Measurements from ENCODE around the gene ONECUT3.
A peak's percentile ranks its signal among the peaks of the same experiment; 100 is the strongest.

The ONECUT3 gene

DNA sequence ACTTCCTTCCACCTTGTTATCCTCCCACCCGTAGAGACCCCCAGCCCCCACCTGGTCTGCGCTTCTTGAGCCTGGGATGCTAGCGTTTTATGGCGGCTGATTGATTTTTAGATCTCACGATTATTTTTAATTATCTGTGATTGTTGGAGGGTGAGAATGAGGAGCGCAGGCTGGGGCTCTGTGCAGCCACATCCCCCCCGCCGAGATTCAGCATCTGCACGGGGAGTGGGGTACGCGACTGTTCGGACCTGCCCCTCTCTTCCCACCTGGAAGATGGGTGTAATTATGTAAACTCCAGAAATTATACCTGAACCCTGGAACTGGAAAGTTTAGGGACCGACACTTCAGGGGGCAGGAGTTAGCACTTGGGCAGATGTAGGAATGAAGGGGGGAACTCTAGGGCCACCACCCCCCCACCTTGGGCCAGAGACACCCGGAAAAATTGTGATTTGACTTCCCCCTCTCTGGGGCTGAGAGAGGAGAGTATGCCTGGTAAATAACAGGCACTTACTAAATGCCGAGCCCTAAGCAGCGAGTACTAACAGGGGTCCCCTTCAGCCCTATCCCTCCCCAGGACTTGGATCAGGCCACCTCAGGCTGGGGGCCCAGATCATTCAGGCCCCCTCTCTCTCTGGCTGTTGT is 1.8 kb upstream of the ONECUT3 start:
- Histone ChIP-seq H3K36me3 (ENCODE audit: control insufficient read depth, insufficient read depth, low read length) (no peaks in the 10 kb centered on the region), H3K9ac (ENCODE audit: low read depth, low read length) (no peak overlapping the region), H3K9me3 (ENCODE audit: control insufficient read depth, insufficient read depth, low read length) (no peaks in the 10 kb centered on the region), H3K4me3 (ENCODE audit: low read depth, low read length) (peak overlapping the region; percentile 18), H3K4me1 (ENCODE audit: control insufficient read depth, insufficient read depth, low read length) (peaks cover 2% of the 10 kb centered on the region), H3K27me3 (ENCODE audit: control insufficient read depth, insufficient read depth, low read length) (peaks cover 86% of the 10 kb centered on the region)

DNA sequence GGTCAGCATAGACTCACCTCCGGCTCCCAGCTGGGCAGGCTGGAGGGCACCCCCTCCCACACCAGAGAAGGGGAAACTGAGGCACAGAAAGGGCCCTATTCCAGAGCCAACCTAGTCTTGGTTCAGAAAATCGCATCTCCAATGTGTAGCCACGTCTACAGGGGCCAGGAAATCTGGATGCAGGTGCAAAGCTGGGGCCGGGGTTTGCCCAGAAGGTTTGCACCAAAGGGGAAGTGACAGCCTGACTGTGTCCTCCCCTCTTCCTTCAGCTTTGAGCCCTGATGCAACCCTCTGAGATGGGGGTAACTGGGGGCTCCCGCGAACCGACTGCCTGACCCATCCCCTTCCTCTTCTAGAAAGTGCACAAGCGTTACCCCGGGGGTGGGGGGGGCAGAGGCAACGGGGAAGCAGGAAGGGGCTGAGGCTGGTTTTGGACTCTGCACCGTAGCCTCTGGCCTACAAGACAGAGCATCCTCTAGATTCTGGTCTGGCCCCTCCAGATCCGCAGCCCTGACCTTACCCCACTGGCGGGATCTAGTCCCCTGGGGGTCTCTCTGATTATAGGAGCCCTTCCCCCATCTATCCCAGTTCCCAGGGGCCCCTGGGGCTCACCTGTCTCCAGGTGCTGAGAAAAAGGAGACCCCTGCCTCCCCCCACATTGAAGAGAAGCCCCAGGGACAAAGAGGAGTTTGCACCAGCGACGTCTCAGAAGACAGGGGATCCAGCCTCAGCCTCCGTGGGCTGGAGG is 1.1 kb upstream of the ONECUT3 start:
- Histone ChIP-seq H3K9ac (ENCODE audit: low read depth, low read length) (no peak overlapping the region), H3K27me3 (ENCODE audit: control insufficient read depth, insufficient read depth, low read length) (peaks cover 86% of the 10 kb centered on the region), H3K4me3 (ENCODE audit: low read depth, low read length) (peak overlapping the region; percentile 18), H3K36me3 (ENCODE audit: control insufficient read depth, insufficient read depth, low read length) (no peaks in the 10 kb centered on the region), H3K4me1 (ENCODE audit: control insufficient read depth, insufficient read depth, low read length) (peaks cover 2% of the 10 kb centered on the region), H3K9me3 (ENCODE audit: control insufficient read depth, insufficient read depth, low read length) (no peaks in the 10 kb centered on the region)

DNA sequence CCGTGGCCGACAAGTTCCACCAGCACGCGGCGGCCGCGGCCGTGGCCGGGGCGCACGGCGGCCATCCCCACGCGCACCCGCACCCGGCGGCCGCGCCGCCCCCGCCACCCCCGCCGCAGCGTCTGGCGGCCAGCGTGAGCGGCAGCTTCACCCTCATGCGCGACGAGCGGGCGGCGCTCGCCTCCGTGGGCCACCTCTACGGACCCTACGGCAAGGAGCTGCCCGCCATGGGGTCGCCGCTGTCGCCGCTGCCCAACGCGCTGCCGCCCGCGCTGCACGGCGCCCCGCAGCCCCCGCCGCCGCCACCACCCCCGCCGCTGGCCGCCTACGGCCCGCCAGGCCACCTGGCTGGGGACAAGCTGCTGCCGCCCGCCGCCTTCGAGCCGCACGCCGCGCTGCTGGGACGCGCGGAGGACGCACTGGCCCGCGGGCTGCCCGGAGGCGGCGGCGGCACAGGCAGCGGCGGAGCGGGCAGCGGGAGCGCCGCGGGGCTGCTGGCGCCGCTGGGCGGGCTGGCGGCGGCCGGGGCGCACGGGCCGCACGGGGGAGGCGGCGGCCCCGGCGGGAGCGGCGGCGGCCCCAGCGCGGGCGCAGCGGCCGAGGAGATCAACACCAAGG is 821 bp downstream of the ONECUT3 start:
- H3K27me3 ChIP-seq (ENCODE audit: control insufficient read depth, insufficient read depth, low read length) = peaks cover 88% of the 10 kb centered on the region
- no peaks in the 10 kb centered on the region for H3K9me3 ChIP-seq (ENCODE audit: control insufficient read depth, insufficient read depth, low read length)
- H3K4me1 ChIP-seq (ENCODE audit: control insufficient read depth, insufficient read depth, low read length) = no peaks in the 10 kb centered on the region
- H3K4me3 ChIP-seq (ENCODE audit: low read depth, low read length) = peak overlapping the region; percentile 32
- no peaks in the 10 kb centered on the region for H3K36me3 ChIP-seq (ENCODE audit: control insufficient read depth, insufficient read depth, low read length)
- H3K9ac ChIP-seq (ENCODE audit: low read depth, low read length) = no peak overlapping the region

DNA sequence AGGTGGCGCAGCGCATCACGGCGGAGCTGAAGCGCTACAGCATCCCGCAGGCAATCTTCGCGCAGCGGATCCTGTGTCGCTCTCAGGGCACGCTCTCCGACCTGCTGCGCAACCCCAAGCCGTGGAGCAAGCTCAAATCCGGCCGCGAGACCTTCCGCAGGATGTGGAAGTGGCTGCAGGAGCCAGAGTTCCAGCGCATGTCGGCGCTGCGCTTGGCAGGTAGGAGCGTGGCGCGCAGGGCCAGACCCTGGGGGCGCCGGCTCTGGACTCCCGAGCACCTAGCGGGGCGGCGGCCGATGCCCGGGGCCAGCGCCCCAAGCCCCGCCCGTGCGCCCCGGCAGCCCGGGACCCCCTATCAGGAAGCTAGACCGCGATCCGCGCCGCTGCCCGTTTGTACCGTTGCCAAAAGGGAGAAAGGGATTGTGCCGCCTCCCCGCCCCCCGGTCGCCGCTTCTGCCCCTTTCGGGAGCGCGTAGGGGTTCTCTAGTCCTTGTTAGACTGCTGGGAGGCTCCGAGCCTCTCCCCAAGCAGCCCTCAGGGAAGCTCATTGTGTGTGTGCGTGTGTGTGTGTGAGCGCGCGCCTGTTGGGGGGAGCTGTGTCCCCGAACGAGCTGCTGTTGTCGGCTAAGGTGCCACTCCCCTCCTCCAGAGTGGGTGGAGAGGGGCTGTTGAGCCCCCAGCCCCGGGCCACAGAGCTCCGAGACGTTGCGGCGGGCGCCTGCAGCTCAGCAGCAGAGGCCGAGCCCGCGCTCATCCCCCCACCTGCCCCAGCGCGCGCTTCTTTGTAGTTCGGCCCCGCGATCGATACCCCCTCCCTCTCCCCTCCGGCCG is 1.5 kb downstream of the ONECUT3 start:
- H3K9me3 ChIP-seq (ENCODE audit: control insufficient read depth, insufficient read depth, low read length) = no peaks in the 10 kb centered on the region
- peak overlapping the region; percentile 32 for H3K4me3 ChIP-seq (ENCODE audit: low read depth, low read length)
- H3K4me1 ChIP-seq (ENCODE audit: control insufficient read depth, insufficient read depth, low read length) = no peaks in the 10 kb centered on the region
- peaks cover 88% of the 10 kb centered on the region for H3K27me3 ChIP-seq (ENCODE audit: control insufficient read depth, insufficient read depth, low read length)
- H3K36me3 ChIP-seq (ENCODE audit: control insufficient read depth, insufficient read depth, low read length) = no peaks in the 10 kb centered on the region
- no peak overlapping the region for H3K9ac ChIP-seq (ENCODE audit: low read depth, low read length)

DNA sequence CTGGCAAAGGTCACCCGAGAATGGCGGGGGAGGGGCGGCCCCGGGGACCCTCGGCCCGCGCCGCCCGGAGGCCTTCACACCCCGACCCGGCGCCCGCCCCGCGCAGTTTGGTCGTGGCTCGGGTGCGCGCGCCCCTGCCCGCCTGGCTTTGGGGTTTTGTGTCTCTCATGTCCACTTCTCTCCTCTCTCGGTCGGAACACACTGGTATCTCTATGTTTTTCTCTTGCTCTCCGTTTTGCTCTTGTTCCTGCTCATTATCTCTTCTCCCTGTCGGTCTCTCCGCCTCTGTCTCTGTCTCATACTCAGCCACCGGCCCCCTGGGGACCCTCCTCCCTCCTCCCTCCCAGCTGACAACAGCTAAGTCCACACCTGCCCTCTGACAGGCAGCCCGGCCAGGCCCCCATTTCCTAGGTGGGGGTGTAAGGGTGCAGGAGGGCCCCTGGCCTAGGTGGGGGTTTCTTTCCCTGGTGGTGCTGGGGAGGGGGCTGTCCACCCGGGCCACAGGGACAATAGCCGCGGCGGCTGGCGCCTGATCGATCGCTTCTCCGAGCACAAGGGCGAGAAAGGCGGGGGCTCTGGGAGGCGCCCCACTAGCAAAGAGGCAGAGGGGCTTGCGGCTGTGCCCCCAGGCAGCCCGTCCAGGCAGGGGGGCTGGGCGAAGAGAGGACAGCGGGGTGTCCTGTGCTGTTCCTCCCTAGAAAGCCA is 2.3 kb downstream of the ONECUT3 start:
- H3K4me1 ChIP-seq (ENCODE audit: control insufficient read depth, insufficient read depth, low read length) = no peaks in the 10 kb centered on the region
- no peak overlapping the region for H3K9ac ChIP-seq (ENCODE audit: low read depth, low read length)
- peak overlapping the region; percentile 18 for H3K4me3 ChIP-seq (ENCODE audit: low read depth, low read length)
- H3K27me3 ChIP-seq (ENCODE audit: control insufficient read depth, insufficient read depth, low read length) = peaks cover 88% of the 10 kb centered on the region
- no peaks in the 10 kb centered on the region for H3K9me3 ChIP-seq (ENCODE audit: control insufficient read depth, insufficient read depth, low read length)
- H3K36me3 ChIP-seq (ENCODE audit: control insufficient read depth, insufficient read depth, low read length) = no peaks in the 10 kb centered on the region

DNA sequence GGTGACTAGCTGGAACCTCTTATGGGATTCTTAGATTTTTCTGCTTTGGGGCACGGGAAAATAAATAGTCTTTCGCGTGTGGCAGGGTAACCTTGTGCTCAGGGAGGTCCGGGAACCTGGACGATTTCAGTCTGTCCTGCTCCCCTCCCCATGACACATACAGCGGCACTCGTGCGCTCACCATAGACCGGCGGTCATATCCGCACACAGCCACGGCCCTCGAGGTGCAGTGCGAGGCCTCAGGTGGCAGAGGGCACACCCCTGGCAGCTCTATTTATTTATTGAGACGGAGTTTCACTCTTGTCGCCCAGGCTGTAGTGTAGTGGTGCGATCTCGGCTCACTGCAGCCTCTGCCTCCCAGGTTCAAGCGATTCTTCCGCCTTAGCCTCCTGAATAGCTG is 3.0 kb downstream of the ONECUT3 start:
- Histone ChIP-seq H3K9ac (ENCODE audit: low read depth, low read length) (no peak overlapping the region), H3K36me3 (ENCODE audit: control insufficient read depth, insufficient read depth, low read length) (no peaks in the 10 kb centered on the region), H3K4me3 (ENCODE audit: low read depth, low read length) (peak overlapping the region; percentile 18), H3K9me3 (ENCODE audit: control insufficient read depth, insufficient read depth, low read length) (no peaks in the 10 kb centered on the region), H3K27me3 (ENCODE audit: control insufficient read depth, insufficient read depth, low read length) (peaks cover 88% of the 10 kb centered on the region), H3K4me1 (ENCODE audit: control insufficient read depth, insufficient read depth, low read length) (no peaks in the 10 kb centered on the region)

DNA sequence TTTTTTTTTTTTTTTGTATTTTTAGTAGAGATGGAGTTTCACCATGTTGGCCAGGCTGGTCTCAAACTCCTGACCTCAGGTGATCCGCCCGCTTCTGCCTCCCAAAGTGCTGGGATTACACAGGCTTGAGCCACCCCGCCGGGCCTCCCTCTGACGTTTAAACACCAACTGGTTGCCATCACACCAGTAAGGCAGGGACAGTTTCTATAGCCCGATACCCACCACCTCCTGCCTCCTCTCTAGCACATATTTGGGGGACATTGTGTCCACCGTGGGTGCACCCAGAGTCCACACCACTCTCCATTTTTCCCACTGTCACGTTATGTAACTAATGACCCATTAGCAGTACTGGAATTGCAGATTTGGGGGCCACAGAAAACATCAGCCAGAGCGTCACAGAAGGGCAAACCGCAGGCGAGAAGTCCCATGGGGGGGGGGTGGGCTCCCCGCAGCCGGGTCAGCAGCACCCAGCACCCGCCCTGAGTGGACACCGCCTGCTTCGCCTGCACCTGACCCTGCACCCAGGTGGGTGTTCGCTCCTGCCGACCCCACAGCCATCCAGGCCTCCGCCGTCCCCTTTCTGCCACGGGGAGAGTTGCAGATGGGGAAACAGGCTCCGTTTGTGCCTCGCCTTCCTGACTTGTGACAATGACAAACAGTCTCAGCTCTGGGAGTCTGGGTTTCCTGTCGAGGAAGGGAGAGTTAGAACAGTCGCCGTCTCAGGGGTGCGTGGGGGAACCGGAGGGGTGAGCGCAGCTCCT is 3.6 kb downstream of the ONECUT3 start:
- peak overlapping the region; percentile 16 for H3K4me3 ChIP-seq (ENCODE audit: low read depth, low read length)
- H3K9ac ChIP-seq (ENCODE audit: low read depth, low read length) = no peak overlapping the region
- peaks cover 88% of the 10 kb centered on the region for H3K27me3 ChIP-seq (ENCODE audit: control insufficient read depth, insufficient read depth, low read length)
- H3K9me3 ChIP-seq (ENCODE audit: control insufficient read depth, insufficient read depth, low read length) = no peaks in the 10 kb centered on the region
- H3K4me1 ChIP-seq (ENCODE audit: control insufficient read depth, insufficient read depth, low read length) = no peaks in the 10 kb centered on the region
- H3K36me3 ChIP-seq (ENCODE audit: control insufficient read depth, insufficient read depth, low read length) = no peaks in the 10 kb centered on the region

DNA sequence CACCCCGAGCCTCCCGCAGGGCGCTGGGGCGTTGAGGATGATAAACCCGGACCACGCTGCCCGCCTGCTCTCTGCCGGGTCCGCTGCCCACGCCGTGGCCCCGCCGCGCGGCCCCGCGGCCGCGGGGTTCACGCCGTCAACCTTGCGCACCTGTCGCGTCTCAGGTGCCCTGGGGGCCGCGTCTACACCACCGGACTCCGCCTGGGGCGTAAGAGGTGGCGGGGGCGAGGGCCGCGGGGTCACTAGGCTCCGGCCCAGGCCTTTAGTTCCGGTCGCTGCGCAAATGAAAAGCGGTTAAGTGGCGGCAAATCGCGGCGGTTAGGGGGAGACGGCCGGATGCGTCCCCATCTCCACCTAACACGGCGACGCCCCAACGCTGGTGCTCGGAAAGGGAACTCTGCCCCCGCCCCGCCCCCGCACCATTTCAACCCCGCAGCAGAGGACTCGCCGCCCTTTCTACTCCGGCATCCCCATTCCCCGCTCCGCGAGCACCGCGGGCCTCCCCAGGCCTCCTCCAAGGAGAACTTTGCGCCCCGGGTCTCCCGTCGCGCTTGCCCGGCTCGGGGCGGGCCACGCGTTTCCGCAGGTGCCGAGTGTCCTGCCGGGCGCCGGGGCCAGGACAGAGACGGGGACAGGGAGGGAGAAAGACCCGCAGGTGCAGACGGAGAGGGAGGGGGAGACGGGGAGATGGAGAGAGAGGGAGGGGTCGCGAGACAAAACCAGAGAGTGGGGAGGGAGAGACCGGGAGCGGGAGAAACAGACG is 4.3 kb downstream of the ONECUT3 start:
- Histone ChIP-seq H3K9me3 (ENCODE audit: control insufficient read depth, insufficient read depth, low read length) (no peaks in the 10 kb centered on the region), H3K4me1 (ENCODE audit: control insufficient read depth, insufficient read depth, low read length) (no peaks in the 10 kb centered on the region), H3K9ac (ENCODE audit: low read depth, low read length) (no peak overlapping the region), H3K4me3 (ENCODE audit: low read depth, low read length) (peak overlapping the region; percentile 16), H3K36me3 (ENCODE audit: control insufficient read depth, insufficient read depth, low read length) (no peaks in the 10 kb centered on the region), H3K27me3 (ENCODE audit: control insufficient read depth, insufficient read depth, low read length) (peaks cover 88% of the 10 kb centered on the region)

DNA sequence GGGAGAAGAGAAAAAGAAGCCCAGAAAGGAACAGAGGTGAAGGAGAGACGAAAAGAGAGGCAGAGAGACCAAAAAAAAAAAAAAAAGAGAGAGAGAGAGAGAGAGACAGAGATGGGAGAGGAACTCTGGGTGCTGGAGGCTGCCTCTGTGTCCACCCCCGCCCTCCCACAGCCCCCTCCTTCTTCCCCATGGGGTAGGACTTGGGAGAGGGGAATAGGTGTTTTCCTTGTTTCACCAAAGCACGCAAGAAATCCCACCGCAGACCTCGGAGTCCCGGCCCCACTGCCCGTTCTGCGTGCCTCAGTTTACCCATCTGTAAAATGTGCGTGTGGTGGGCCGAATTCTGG is 4.9 kb downstream of the ONECUT3 start:
- peaks cover 88% of the 10 kb centered on the region for H3K27me3 ChIP-seq (ENCODE audit: control insufficient read depth, insufficient read depth, low read length)
- no peaks in the 10 kb centered on the region for H3K9me3 ChIP-seq (ENCODE audit: control insufficient read depth, insufficient read depth, low read length)
- no peak overlapping the region for H3K9ac ChIP-seq (ENCODE audit: low read depth, low read length)
- no peaks in the 10 kb centered on the region for H3K36me3 ChIP-seq (ENCODE audit: control insufficient read depth, insufficient read depth, low read length)
- no peak overlapping the region for H3K4me3 ChIP-seq (ENCODE audit: low read depth, low read length)
- no peaks in the 10 kb centered on the region for H3K4me1 ChIP-seq (ENCODE audit: control insufficient read depth, insufficient read depth, low read length)
